ENCODE results near the gene RBM28. TPM values are rescaled to one million over a fixed set of nuclear protein-coding genes. Genes with fewer than 3 reads are reported as not detected.

The RBM28 gene
- total RNA-seq, 1 experiment from 2014 or later: 54.1 TPM

DNA sequence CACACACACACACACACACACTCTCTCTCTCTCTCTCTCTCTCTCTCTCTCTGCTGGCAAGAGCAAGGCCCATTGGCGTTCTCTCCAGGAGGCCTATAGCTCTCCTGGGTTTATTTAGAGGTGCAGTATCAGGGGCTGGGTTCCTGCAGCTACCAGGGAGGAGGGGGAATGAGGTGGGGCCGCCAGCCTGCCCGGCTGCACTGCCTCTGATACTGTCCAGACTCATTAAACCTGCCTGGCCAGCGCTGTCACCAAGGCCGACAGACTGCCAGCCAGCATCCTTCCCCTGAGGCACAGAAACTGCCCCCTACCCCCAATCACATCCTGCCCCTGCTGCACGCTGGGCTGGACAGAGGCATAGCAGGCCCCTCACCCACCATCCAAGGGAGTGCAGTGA, 13.5 kb upstream of the RBM28 start:
- Histone ChIP-seq H3K36me3 (ENCODE audit: control insufficient read depth, insufficient read depth, low read length) (no peaks in the 10 kb centered on the region), H3K27me3 (ENCODE audit: control insufficient read depth, insufficient read depth, low read length) (peaks cover 1% of the 10 kb centered on the region; the same call in 1 of the 2 replicates), H3K9me3 (ENCODE audit: control insufficient read depth, insufficient read depth, low read depth, low read length) (no peaks in the 10 kb centered on the region), H3K4me3 (ENCODE audit: low read depth in 2 of 2, low read length in 2 of 2) (no peak overlapping the region), H3K4me1 (ENCODE audit: control insufficient read depth, insufficient read depth, low read length) (no peaks in the 10 kb centered on the region; the same call in 1 of the 2 replicates), H3K27ac (ENCODE audit: low read length) (no peak overlapping the region)
- CTCF ChIA-PET: interaction anchor here (1.0 to 1.1 kb wide), 2 partner anchors 10 to 30 kb away, joined by 4 to 5 read pairs; no protein-coding TSS in a partner anchor
- intact Hi-C loops (cut with micrococcal nuclease; ENCODE audit: unreplicated experiment) (no loop called here), in situ Hi-C loops (cut with HindIII; ENCODE audit: low pct_unique_long_range_greater_than_20kb, low sequenced_read_pairs) (no loop called here)
- TF ChIP-seq, protein P1, sequence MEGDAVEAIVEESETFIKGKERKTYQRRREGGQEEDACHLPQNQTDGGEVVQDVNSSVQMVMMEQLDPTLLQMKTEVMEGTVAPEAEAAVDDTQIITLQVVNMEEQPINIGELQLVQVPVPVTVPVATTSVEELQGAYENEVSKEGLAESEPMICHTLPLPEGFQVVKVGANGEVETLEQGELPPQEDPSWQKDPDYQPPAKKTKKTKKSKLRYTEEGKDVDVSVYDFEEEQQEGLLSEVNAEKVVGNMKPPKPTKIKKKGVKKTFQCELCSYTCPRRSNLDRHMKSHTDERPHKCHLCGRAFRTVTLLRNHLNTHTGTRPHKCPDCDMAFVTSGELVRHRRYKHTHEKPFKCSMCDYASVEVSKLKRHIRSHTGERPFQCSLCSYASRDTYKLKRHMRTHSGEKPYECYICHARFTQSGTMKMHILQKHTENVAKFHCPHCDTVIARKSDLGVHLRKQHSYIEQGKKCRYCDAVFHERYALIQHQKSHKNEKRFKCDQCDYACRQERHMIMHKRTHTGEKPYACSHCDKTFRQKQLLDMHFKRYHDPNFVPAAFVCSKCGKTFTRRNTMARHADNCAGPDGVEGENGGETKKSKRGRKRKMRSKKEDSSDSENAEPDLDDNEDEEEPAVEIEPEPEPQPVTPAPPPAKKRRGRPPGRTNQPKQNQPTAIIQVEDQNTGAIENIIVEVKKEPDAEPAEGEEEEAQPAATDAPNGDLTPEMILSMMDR (IDR thresholded peaks at IDR 0.05): no peak
- TF ChIP-seq POLR2AphosphoS5 (IDR thresholded peaks at IDR 0.05; ENCODE audit: low read depth, low read length): no peak
- no peak for TF ChIP-seq SIN3A (IDR thresholded peaks at IDR 0.05; ENCODE audit: borderline replicate concordance, insufficient read depth, low read depth, low read length)
- TF ChIP-seq TCF7L2 (IDR thresholded peaks at IDR 0.05; ENCODE audit: low read depth, low read length): no peak
- TF ChIP-seq, protein P2, sequence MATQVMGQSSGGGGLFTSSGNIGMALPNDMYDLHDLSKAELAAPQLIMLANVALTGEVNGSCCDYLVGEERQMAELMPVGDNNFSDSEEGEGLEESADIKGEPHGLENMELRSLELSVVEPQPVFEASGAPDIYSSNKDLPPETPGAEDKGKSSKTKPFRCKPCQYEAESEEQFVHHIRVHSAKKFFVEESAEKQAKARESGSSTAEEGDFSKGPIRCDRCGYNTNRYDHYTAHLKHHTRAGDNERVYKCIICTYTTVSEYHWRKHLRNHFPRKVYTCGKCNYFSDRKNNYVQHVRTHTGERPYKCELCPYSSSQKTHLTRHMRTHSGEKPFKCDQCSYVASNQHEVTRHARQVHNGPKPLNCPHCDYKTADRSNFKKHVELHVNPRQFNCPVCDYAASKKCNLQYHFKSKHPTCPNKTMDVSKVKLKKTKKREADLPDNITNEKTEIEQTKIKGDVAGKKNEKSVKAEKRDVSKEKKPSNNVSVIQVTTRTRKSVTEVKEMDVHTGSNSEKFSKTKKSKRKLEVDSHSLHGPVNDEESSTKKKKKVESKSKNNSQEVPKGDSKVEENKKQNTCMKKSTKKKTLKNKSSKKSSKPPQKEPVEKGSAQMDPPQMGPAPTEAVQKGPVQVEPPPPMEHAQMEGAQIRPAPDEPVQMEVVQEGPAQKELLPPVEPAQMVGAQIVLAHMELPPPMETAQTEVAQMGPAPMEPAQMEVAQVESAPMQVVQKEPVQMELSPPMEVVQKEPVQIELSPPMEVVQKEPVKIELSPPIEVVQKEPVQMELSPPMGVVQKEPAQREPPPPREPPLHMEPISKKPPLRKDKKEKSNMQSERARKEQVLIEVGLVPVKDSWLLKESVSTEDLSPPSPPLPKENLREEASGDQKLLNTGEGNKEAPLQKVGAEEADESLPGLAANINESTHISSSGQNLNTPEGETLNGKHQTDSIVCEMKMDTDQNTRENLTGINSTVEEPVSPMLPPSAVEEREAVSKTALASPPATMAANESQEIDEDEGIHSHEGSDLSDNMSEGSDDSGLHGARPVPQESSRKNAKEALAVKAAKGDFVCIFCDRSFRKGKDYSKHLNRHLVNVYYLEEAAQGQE (IDR thresholded peaks at IDR 0.05; ENCODE audit: insufficient read depth in 1 of 2, low read depth in 2 of 2, low read length in 1 of 2): no peak
- DNase-seq (ENCODE audit: low read depth, low spot score): no peak
- no TSS peak for BruUV-seq (replicated peaks)
- POLR2A ChIA-PET: no interaction called here
- no peak for ATAC-seq

DNA sequence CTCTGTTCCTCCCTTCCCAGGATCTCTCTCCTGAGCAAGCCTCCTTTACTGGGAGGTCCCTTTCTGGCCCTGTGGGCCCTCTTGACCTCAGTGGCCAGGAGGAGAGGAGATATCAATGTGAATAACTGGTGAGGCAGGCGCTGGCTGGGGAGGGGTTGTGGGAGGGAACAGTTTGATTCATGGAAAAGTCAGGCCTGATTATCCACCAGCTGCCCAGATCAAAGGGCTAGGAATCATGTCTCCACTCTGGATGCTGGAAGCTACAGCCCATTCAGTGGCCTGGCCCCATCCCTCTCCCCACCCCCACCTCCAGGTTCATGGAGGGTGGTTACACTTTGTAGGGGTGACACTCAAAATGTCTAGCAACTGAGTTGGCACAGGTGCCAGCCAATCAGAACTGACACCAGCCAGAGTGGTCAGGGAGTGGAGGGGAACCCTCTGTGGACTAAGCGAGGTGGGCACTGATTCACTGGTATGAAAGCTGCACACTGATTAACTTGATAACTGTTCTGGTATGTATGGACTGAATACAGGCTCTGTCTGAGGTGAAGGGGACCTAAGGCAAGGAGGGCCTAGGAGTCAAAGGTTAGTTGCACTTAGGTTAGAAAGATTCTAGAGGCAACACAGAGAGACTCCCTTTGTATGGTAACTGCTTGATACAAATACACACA, 13.0 kb upstream of the RBM28 start:
- no peak for ATAC-seq
- CTCF ChIA-PET: no interaction called here

More for the DNA sequence above, 13.0 kb upstream of the RBM28 start:
- Histone ChIP-seq H3K4me1 (ENCODE audit: control insufficient read depth, insufficient read depth, low read length) (no peaks in the 10 kb centered on the region; the same call in 1 of the 2 replicates), H3K27me3 (ENCODE audit: control insufficient read depth, insufficient read depth, low read length) (no peaks in the 10 kb centered on the region), H3K36me3 (ENCODE audit: control insufficient read depth, insufficient read depth, low read length) (no peaks in the 10 kb centered on the region), H3K9me3 (ENCODE audit: control insufficient read depth, insufficient read depth, low read depth, low read length) (no peaks in the 10 kb centered on the region), H3K27ac (ENCODE audit: low read length) (no peak overlapping the region), H3K4me3 (ENCODE audit: low read depth in 2 of 2, low read length in 2 of 2) (no peak overlapping the region)
- no TSS peak for BruUV-seq (replicated peaks)
- POLR2A ChIA-PET: no interaction called here
- TF ChIP-seq SIN3A (IDR thresholded peaks at IDR 0.05; ENCODE audit: borderline replicate concordance, insufficient read depth, low read depth, low read length) (no peak), POLR2AphosphoS5 (IDR thresholded peaks at IDR 0.05; ENCODE audit: low read depth, low read length) (no peak), TCF7L2 (IDR thresholded peaks at IDR 0.05; ENCODE audit: low read depth, low read length) (no peak)
- TF ChIP-seq, protein P1 (IDR thresholded peaks at IDR 0.05): no peak
- TF ChIP-seq, protein P2 (IDR thresholded peaks at IDR 0.05; ENCODE audit: insufficient read depth in 1 of 2, low read depth in 2 of 2, low read length in 1 of 2): no peak
- DNase-seq (ENCODE audit: low read depth, low spot score): no peak
- intact Hi-C loops (cut with micrococcal nuclease; ENCODE audit: unreplicated experiment) (no loop called here), in situ Hi-C loops (cut with HindIII; ENCODE audit: low pct_unique_long_range_greater_than_20kb, low sequenced_read_pairs) (no loop called here)

Data from Panc1 (cell line).